Activated CD8-positive, alpha-beta memory T cell treated with anti-CD3 and anti-CD28 coated beads, Interleukin-2, amount 50 U/mL, for 1 hour (primary cell): ENCODE results near the gene PTCD1.

Experiments used
- DNase-seq: peaks from one replicate; pipeline ENCODE4 v3.0.0-alpha.2; 2020; ENCODE audit errors: extremely low read depth

Gene PTCD1

GRCh38 chr7:99368750-99369389, 69.7 kb downstream of the PTCD1 start:
- DNase-seq: no peak
